IMR-90 (cell line): ENCODE measurements around the gene NKTR. TPM values are rescaled to one million over a fixed set of nuclear protein-coding genes. Genes with fewer than 3 reads are reported as not detected.

Experiments
- ATAC-seq: fragments of 200-7000 bp; cut with Tn5 transposase; 2 replicates; pipeline ENCODE4 v1.9.1; 2020; ENCODE audit warnings: low read depth, mild to moderate bottlenecking, moderate library complexity
- BruUV-seq: library from RNA; stranded (reverse); fragments of 400-500 nt; replicated peaks from 2 replicates; lab custom pipeline; 2021; lab: Mats Ljungman, UMichigan
- CTCF ChIA-PET: fragments of 300-600 bp; formaldehyde crosslinking; extraction: SDS; loops from one replicate; lab custom pipeline; 2021; ENCODE audit warnings: antibody characterized with exemption; lab: Yijun Ruan, JAX
- POLR2A ChIA-PET: fragments of 300-600 bp; sonication (Branson Sonifier 250); formaldehyde crosslinking; loops from one replicate; lab custom pipeline; 2022; ENCODE audit warnings: antibody characterized with exemption; ENCODE audit not compliant: unreplicated experiment; lab: Charles Lee
- DNase-seq: peaks from one replicate; pipeline ENCODE4 v3.0.0; 2013
- H2AFZ ChIP-seq: replicated peaks from 2 replicates; pipeline ENCODE3; 2013; ENCODE audit warnings: low read length, mild to moderate bottlenecking; ENCODE audit not compliant: poor library complexity
- H2AK5ac ChIP-seq: 2 replicates; pipeline ENCODE4 v1.6.1; 2013; ENCODE audit warnings: low read depth, low read length, inconsistent platforms
- H2AK9ac ChIP-seq: replicated peaks from 2 replicates; pipeline ENCODE3; 2013; ENCODE audit warnings: mild to moderate bottlenecking, low read depth, low read length, moderate library complexity; ENCODE audit not compliant: poor library complexity
- H2BK120ac ChIP-seq: 2 replicates; pipeline ENCODE4 v1.6.1; 2013; ENCODE audit warnings: low read depth, low read length, inconsistent platforms
- H2BK15ac ChIP-seq: 3 replicates; pipeline ENCODE4 v1.6.1; 2013; ENCODE audit warnings: low read depth, low read length, inconsistent platforms
- H2BK20ac ChIP-seq: 2 replicates; pipeline ENCODE4 v1.6.1; 2013; ENCODE audit warnings: low read depth, mild to moderate bottlenecking, inconsistent platforms, low read length, moderate library complexity
- H2BK5ac ChIP-seq: 2 replicates; pipeline ENCODE4 v1.6.1; 2013; ENCODE audit warnings: mild to moderate bottlenecking, low read depth, low read length, inconsistent platforms; ENCODE audit not compliant: poor library complexity, severe bottlenecking
- H3K14ac ChIP-seq: replicated peaks from 2 replicates; pipeline ENCODE4 v1.6.1; 2013; ENCODE audit warnings: low read depth, low read length, inconsistent platforms
- H3K18ac ChIP-seq: 2 replicates; pipeline ENCODE4 v1.6.1; 2013; ENCODE audit warnings: low read depth, low read length, control low read depth
- H3K23ac ChIP-seq: 2 replicates; pipeline ENCODE4 v1.6.1; 2013; ENCODE audit warnings: low read depth, low read length, inconsistent platforms
- H3K27ac ChIP-seq: 2 replicates; pipeline ENCODE4 v1.5.1; 2013; ENCODE audit warnings: mild to moderate bottlenecking, control low read depth, low read length; ENCODE audit not compliant: insufficient read depth
- H3K27me3 ChIP-seq: 2 replicates; pipeline ENCODE4 v1.6.1; 2013; ENCODE audit warnings: low read length; ENCODE audit not compliant: control insufficient read depth, insufficient read depth
- H3K36me3 ChIP-seq: 2 replicates; pipeline ENCODE4 v1.6.1; 2013; ENCODE audit warnings: low read length, mixed read lengths; ENCODE audit not compliant: control insufficient read depth, insufficient read depth
- H3K4ac ChIP-seq: 2 replicates; pipeline ENCODE4 v1.6.1; 2013; ENCODE audit warnings: low read depth, low read length, inconsistent platforms
- H3K4me1 ChIP-seq: 2 replicates; pipeline ENCODE4 v1.6.1; 2013; ENCODE audit warnings: low read length, mixed read lengths; ENCODE audit not compliant: control insufficient read depth, insufficient read depth
- H3K4me2 ChIP-seq: 2 replicates; pipeline ENCODE4 v1.6.1; 2013; ENCODE audit warnings: low read depth, mild to moderate bottlenecking, control low read depth, low read length, moderate library complexity
- H3K4me3 ChIP-seq: 2 replicates; pipeline ENCODE4 v1.5.1; 2013; ENCODE audit warnings: low read depth, mild to moderate bottlenecking, control low read depth, low read length, moderate library complexity; ENCODE audit not compliant: insufficient read depth
- H3K56ac ChIP-seq: 2 replicates; pipeline ENCODE4 v1.6.1; 2013; ENCODE audit warnings: low read length, inconsistent platforms; ENCODE audit not compliant: insufficient read depth; ENCODE audit errors: extremely low read depth
- H3K79me1 ChIP-seq, 2 experiments: 2 replicates each; pipeline ENCODE4 v1.6.1; 2013; ENCODE audit warnings: low read length in 2 of 2, inconsistent platforms in 1 of 2, low read depth in 1 of 2
- H3K9ac ChIP-seq: 2 replicates; pipeline ENCODE4 v1.6.1; 2013; ENCODE audit warnings: low read depth, low read length, control low read depth
- H3K9me1 ChIP-seq: 2 replicates; pipeline ENCODE4 v1.6.1; 2013; ENCODE audit warnings: low read length, inconsistent platforms; ENCODE audit not compliant: insufficient read depth
- H3K9me3 ChIP-seq: 2 replicates; pipeline ENCODE4 v1.6.1; 2013; ENCODE audit warnings: low read length; ENCODE audit not compliant: control insufficient read depth, insufficient read depth
- H4K20me1 ChIP-seq: 2 replicates; pipeline ENCODE4 v1.6.1; 2013; ENCODE audit warnings: low read length, inconsistent platforms; ENCODE audit not compliant: insufficient read depth
- H4K5ac ChIP-seq: 2 replicates; pipeline ENCODE4 v1.6.1; 2013; ENCODE audit warnings: mild to moderate bottlenecking, low read depth, low read length, control low read depth
- H4K8ac ChIP-seq, 2 experiments: 2 replicates each; pipeline ENCODE4 v1.6.1; 2013; ENCODE audit warnings: low read depth in 2 of 2, low read length in 2 of 2, control low read depth in 1 of 2, inconsistent platforms in 1 of 2
- H4K91ac ChIP-seq: 2 replicates; pipeline ENCODE4 v1.6.1; 2013; ENCODE audit warnings: low read depth, low read length, inconsistent platforms; ENCODE audit not compliant: insufficient read depth
- BHLHE40 ChIP-seq: fragments of 150-350 bp; IDR thresholded peaks from 2 replicates; pipeline ENCODE4 v1.6.1; 2016; ENCODE audit warnings: mild to moderate bottlenecking, low read depth, low read length
- CEBPB ChIP-seq: IDR thresholded peaks from 2 replicates; pipeline ENCODE4 v1.6.1; 2012; ENCODE audit warnings: low read depth, low read length, improper control_type of control experiment
- MAFK ChIP-seq: IDR thresholded peaks from 2 replicates; pipeline ENCODE4 v1.6.1; 2012; ENCODE audit warnings: low read depth, low read length, improper control_type of control experiment
- RFX5 ChIP-seq: IDR thresholded peaks from 2 replicates; pipeline ENCODE4 v1.8.0; 2012; ENCODE audit warnings: low read depth, mild to moderate bottlenecking, low read length, moderate library complexity
- SMC3 ChIP-seq: fragments of 150-350 bp; IDR thresholded peaks from 2 replicates; pipeline ENCODE4 v1.6.1; 2016; ENCODE audit warnings: low read depth, mild to moderate bottlenecking, antibody characterized with exemption, low read length, moderate library complexity
- WGBS, 2 experiments: methylation state at CpG; one replicate each; pipeline versions ENCODE4 v1.1.5 to v1.1.7; 2013; ENCODE audit warnings: missing lambda C conversion rate in 2 of 2; ENCODE audit not compliant: insufficient read length in 1 of 2; ENCODE audit errors: extremely low coverage in 2 of 2; 5-methylcytosine and 5-hydroxymethylcytosine counted together
- dilution Hi-C: fragments of 300-500 bp; cut with HindIII; formaldehyde crosslinking; loops from one replicate; pipeline ENCODE4 v1.14.3; 2018; ENCODE audit warnings: low sequenced_read_pairs; ENCODE audit not compliant: unreplicated experiment
- in situ Hi-C: fragments of 300-500 bp; cut with MboI; formaldehyde crosslinking; loops from 3 replicates; pipeline ENCODE4 v1.14.3; 2019; ENCODE audit warnings: low sequenced_read_pairs, inconsistent platforms, mixed read lengths
- intact Hi-C: fragments of 100-400 bp; cut with micrococcal nuclease; formaldehyde crosslinking; loops from 2 replicates; pipeline ENCODE4 v1.10.0; 2022
- polyA plus RNA-seq, 3 experiments: library from polyadenylated mRNA; depleted of rRNA; stranded (reverse); fragments of >200 nt; gene quantifications; 2 replicates each; pipeline ENCODE4 v1.2.3, GENCODE V29; 2012; ENCODE audit warnings: low replicate concordance in 1 of 3
- total RNA-seq: library from RNA; depleted of rRNA; stranded (reverse); fragments of >200 nt; gene quantifications from 2 replicates; pipeline ENCODE4 v1.2.3, GENCODE V29; 2012

The NKTR gene
- total and polyA plus RNA-seq, 2 of the 4 experiments (the other 2 are of a cell fraction) = 24.0 to 30.7 TPM

GRCh38 chr3:42691816-42692666 lies 91.6 kb downstream of the NKTR start:
- no peak overlapping the region for H3K18ac ChIP-seq
- H3K4me3 ChIP-seq = no peak overlapping the region
- H3K4me1 ChIP-seq = no peaks in the 10 kb centered on the region
- H2BK20ac ChIP-seq = no peak overlapping the region
- intact Hi-C loops (no loop called here), in situ Hi-C loops (no loop called here), dilution Hi-C loops (no loop called here)
- H4K5ac ChIP-seq = no peak overlapping the region
- peaks cover 83% of the 10 kb centered on the region for H3K27me3 ChIP-seq
- POLR2A ChIA-PET = no interaction called here
- no peak overlapping the region for H3K4ac ChIP-seq
- no peaks in the 10 kb centered on the region for H3K36me3 ChIP-seq
- no peak overlapping the region for H2BK15ac ChIP-seq
- ATAC-seq = no peak
- H3K27ac ChIP-seq = no peak overlapping the region
- H3K9me1 ChIP-seq = no peaks in the 10 kb centered on the region
- CTCF ChIA-PET = no interaction called here
- no peak overlapping the region for H4K8ac ChIP-seq
- H3K9ac ChIP-seq = no peak overlapping the region
- no peaks in the 10 kb centered on the region for H4K20me1 ChIP-seq
- H3K4me2 ChIP-seq = no peak overlapping the region
- H2AFZ ChIP-seq = peak overlapping the region; percentile 30
- H3K14ac ChIP-seq = no peak overlapping the region
- no peak overlapping the region for H2AK9ac ChIP-seq
- TF ChIP-seq CEBPB (no peak), BHLHE40 (no peak), SMC3 (no peak), RFX5 (no peak), MAFK (no peak)
- no peaks in the 10 kb centered on the region for H3K79me1 ChIP-seq
- H2BK120ac ChIP-seq = no peak overlapping the region
- no peak overlapping the region for H3K56ac ChIP-seq
- no TSS peak for BruUV-seq
- H2BK5ac ChIP-seq = no peak overlapping the region
- H4K91ac ChIP-seq = no peak overlapping the region
- 60% methylated on average over 4 of the region's 13 CpGs; no CpG with 5 or more reads in 1 of the 2 experiments for WGBS, 2 experiments
- no peak for DNase-seq
- no peaks in the 10 kb centered on the region for H3K9me3 ChIP-seq
- H2AK5ac ChIP-seq = no peak overlapping the region
- H3K23ac ChIP-seq = no peak overlapping the region
